ENCODE data around the gene S100A13. TPM values are rescaled to one million over a fixed set of nuclear protein-coding genes. Genes with fewer than 3 reads are reported as not detected.

Gene S100A13
- total and polyA plus RNA-seq, 10 of the 15 experiments (the other 5 are each of a cell fraction or from before 2014, with no cell fraction given) = 5.7 to 30.9 (median 9.1) TPM

DNA sequence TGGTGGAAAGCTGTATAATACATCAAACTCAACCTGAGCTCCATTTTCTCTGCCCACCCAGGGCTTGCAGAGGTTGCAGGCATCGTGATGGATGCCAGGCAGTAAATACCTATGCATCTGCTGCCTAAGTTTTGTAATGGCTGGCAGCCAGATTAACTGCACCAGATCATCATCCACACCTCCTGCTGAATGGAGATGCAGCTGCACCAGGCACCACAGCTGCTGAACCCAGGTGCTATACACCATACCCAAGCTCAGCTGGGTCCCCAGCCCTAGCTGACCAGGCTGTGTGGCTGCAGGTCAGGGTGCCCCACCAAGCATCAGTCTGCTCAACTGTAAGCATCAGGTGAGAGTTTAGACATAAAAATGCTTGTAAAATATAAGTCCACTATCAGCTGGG lies 24.5 kb upstream of the S100A13 start:
- ATAC-seq (no peak), DNase-seq (ENCODE audit: low read depth, low spot score) (no peak), FAIRE-seq (no peak)
- BruUV-seq (replicated peaks) = no TSS peak
- H3K27me3 ChIP-seq (replicated peaks in 1 of 2; ENCODE audit: control insufficient read depth in 2 of 2, insufficient read depth in 2 of 2, low read length in 1 of 2) = no peaks in the 10 kb centered on the region
- intact Hi-C loops (cut with micrococcal nuclease; ENCODE audit: unreplicated experiment) = no loop called here
- CTCF ChIA-PET = interaction anchor here (1.2 kb wide), 1 partner anchor 80 kb away, joined by 5 read pairs; no protein-coding TSS in a partner anchor
- no peaks in the 10 kb centered on the region for H3K9me3 ChIP-seq (replicated peaks; ENCODE audit: control insufficient read depth, insufficient read depth, low read length)
- TF ChIP-seq RCOR1 (conservative IDR thresholded peaks at IDR 0.05; ENCODE audit: low read depth, low read length) (no peak), IRF4 (IDR thresholded peaks at IDR 0.05; ENCODE audit: low read depth, low read length) (no peak), PKNOX1 (IDR thresholded peaks at IDR 0.05) (no peak), SIN3A (IDR thresholded peaks at IDR 0.05; ENCODE audit: low read depth, low read length) (no peak), ATF2 (IDR thresholded peaks at IDR 0.05; ENCODE audit: low read length) (no peak), ETV6 (conservative IDR thresholded peaks at IDR 0.05 in 1 of 2, IDR thresholded peaks at IDR 0.05 in 1 of 2; ENCODE audit: borderline replicate concordance in 1 of 2, low read depth in 1 of 2) (no peak), SMC3 (IDR thresholded peaks at IDR 0.05; ENCODE audit: borderline replicate concordance, low read length) (no peak), NFXL1 (IDR thresholded peaks at IDR 0.05; ENCODE audit: borderline replicate concordance) (no peak), SUPT20H (IDR thresholded peaks at IDR 0.05; ENCODE audit: borderline replicate concordance, control insufficient read depth, low read depth, low read length) (no peak), STAT1 (conservative IDR thresholded peaks at IDR 0.05) (no peak), TAF1 (IDR thresholded peaks at IDR 0.05; ENCODE audit: borderline replicate concordance, low read depth, low read length) (no peak), SREBF2 (IDR thresholded peaks at IDR 0.05; ENCODE audit: low read length) (no peak)
- H3K4me3 ChIP-seq = no peak overlapping the region
- H3K4me1 ChIP-seq (ENCODE audit: control insufficient read depth, insufficient read depth, low read length) = no peaks in the 10 kb centered on the region
- RAD21 ChIA-PET (ENCODE audit: unreplicated experiment) = interaction anchor here (0.7 kb wide), 2 partner anchors 84 to 294 kb away, joined by 3 to 4 read pairs; partner anchors contain the start of gene S100A9
- H3K27ac ChIP-seq (ENCODE audit: control insufficient read depth, insufficient read depth) = no peak overlapping the region
- SMC1A ChIA-PET (ENCODE audit: uncharacterized antibody, unreplicated experiment) = interaction anchor here (1.1 to 2.5 kb wide), 3 partner anchors 10 to 79 kb away, joined by 3 to 10 read pairs (median 3); no protein-coding TSS in a partner anchor
- H3K36me3 ChIP-seq (ENCODE audit: control insufficient read depth in 2 of 2, insufficient read depth in 2 of 2, low read length in 1 of 2) = peaks cover 5 to 6% of the 10 kb centered on the region in 2 experiments; a peak in 3 of 4 replicates
- no peaks in the 10 kb centered on the region for H3K79me2 ChIP-seq (ENCODE audit: control insufficient read depth, insufficient read depth, low read length)
- H3K4me2 ChIP-seq (ENCODE audit: control insufficient read depth, insufficient read depth) = no peak overlapping the region
- H4K20me1 ChIP-seq (ENCODE audit: control insufficient read depth, insufficient read depth) = no peaks in the 10 kb centered on the region
- no peak overlapping the region for H2AFZ ChIP-seq (ENCODE audit: control insufficient read depth, low read depth, low read length)
- no peak overlapping the region for H3K9ac ChIP-seq (ENCODE audit: control insufficient read depth, insufficient read depth, low read length)
- 69% methylated on average over 1 of the region's 1 CpG for WGBS (ENCODE audit: insufficient coverage, insufficient replicate concordance, low lambda C conversion rate, missing lambda C conversion rate)
- in situ Hi-C loops (cut with MboI) = no loop called here
- POLR2A ChIA-PET = interaction anchor here (0.6 to 1.2 kb wide), 3 partner anchors 10 to 773 kb away, joined by 3 to 7 read pairs (median 5); no protein-coding TSS in a partner anchor
